BLaER1 treated with 17β-estradiol and CSF1 and Interleukin-3, amounts not matched to agents 10 nM and 100 nM (cell line): ENCODE results near the gene TMF1.

ENCODE experiments used
- H3K27ac ChIP-seq, 11 experiments: shearing (Covaris generic); formaldehyde crosslinking; 2 replicates each; pipeline ENCODE4 v1.8.1; 2022
- H3K27me3 ChIP-seq, 11 experiments: shearing (Covaris generic); formaldehyde crosslinking; 2 replicates each; pipeline ENCODE4 v1.8.1; 2022
- H3K36me3 ChIP-seq, 11 experiments: shearing (Covaris generic); formaldehyde crosslinking; 2 replicates each; pipeline ENCODE4 v1.8.1; 2022
- H3K4me1 ChIP-seq, 10 experiments: shearing (Covaris generic); formaldehyde crosslinking; 2 replicates each; pipeline ENCODE4 v1.8.1; 2022
- H3K4me2 ChIP-seq, 11 experiments: shearing (Covaris generic); formaldehyde crosslinking; 2 replicates each; pipeline ENCODE4 v1.8.1; 2022
- H3K4me3 ChIP-seq, 10 experiments: shearing (Covaris generic); formaldehyde crosslinking; 2 replicates each; pipeline ENCODE4 v1.8.1; 2022
- H3K9ac ChIP-seq, 11 experiments: shearing (Covaris generic); formaldehyde crosslinking; 2 replicates each; pipeline ENCODE4 v1.8.1; 2022
- H3K9me3 ChIP-seq, 11 experiments: shearing (Covaris generic); formaldehyde crosslinking; replicated peaks in 1 of 11; 2 replicates each; pipeline ENCODE4 v1.8.1; 2022
- H4K20me1 ChIP-seq, 11 experiments: shearing (Covaris generic); formaldehyde crosslinking; 2 replicates each; pipeline ENCODE4 v1.8.1; 2022
- Cebpa-rat ChIP-seq, 11 experiments: shearing (Covaris generic); IDR thresholded peaks; 2 replicates each; pipeline ENCODE4 v1.8.1; 2022

The TMF1 gene

GRCh38 chr3:69013253-69014021, 38.7 kb downstream of the TMF1 start, which contains the start of gene EOGT:
TSS of gene EOGT (minus strand) at chr3:69013684. CDS start at chr3:69009846, 3,838 bp downstream.
- TF ChIP-seq Cebpa-rat (IDR thresholded peaks at IDR 0.05) = no peak
- Histone ChIP-seq H3K4me1 (peaks cover 21 to 27% (median 24%) of the 10 kb centered on the region in 10 experiments), H3K4me3 (peak within 1 kb of the TSS; percentile 73 to 94 (median 84)), H3K9me3 (no peaks in the 10 kb centered on the region), H3K4me2 (peak within 1 kb of the TSS; percentile 68 to 93 (median 85)), H3K9ac (peak within 1 kb of the TSS; percentile 86 to 95 (median 93)), H3K27ac (peak within 1 kb of the TSS; percentile 84 to 95 (median 90)), H3K27me3 (no peaks in the 10 kb centered on the region), H4K20me1 (no peaks in the 10 kb centered on the region), H3K36me3 (peaks cover 14 to 55% (median 36%) of the 10 kb centered on the region in 11 experiments; a peak in 21 of 22 replicates)

GRCh38 chr3:69012800-69013252, 39.3 kb downstream of the TMF1 start:
- Histone ChIP-seq H3K9ac (peak overlapping the region; percentile 86 to 95 (median 93)), H3K9me3 (no peaks in the 10 kb centered on the region), H3K36me3 (peaks cover 16 to 55% (median 39%) of the 10 kb centered on the region in 11 experiments), H3K27me3 (no peaks in the 10 kb centered on the region), H3K4me2 (peak overlapping the region; percentile 68 to 93 (median 85)), H4K20me1 (no peaks in the 10 kb centered on the region), H3K4me3 (peak overlapping the region; percentile 73 to 94 (median 84)), H3K27ac (peak overlapping the region; percentile 84 to 95 (median 90)), H3K4me1 (peaks cover 21 to 27% (median 24%) of the 10 kb centered on the region in 10 experiments)
- no peak for TF ChIP-seq Cebpa-rat (IDR thresholded peaks at IDR 0.05)

DNA sequence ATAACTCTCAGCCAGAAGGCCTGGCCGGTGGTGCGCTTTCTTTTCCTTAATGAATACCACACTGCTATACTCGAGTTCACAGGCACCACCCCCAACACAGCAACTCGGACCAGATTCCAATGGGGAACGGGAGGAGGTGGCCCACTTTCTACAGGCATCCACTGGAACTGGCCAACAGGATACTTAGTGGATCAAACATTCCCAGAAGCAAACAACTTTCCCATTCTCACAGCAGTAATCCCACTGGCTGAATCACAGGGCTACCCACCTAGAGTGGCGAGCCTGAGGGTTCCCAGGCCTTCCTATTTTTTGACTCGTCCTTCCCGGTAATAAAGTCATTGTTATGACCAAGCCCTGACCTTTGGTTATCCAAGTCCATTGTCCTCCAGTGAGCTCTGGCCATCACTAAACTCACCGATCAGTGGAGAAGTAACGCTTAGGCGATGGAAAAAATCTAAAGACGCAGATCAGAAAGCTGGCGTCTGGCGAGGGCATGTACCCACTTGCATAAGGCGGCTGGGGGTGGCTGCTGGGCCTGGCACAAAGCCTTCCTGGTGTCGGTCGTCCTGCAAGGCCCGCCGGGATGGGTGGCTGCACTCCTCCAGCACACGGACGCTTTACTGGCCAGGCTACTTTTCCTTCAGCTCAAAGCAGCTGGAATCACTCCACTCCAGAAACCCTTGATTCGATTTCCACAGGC, 39.9 kb downstream of the TMF1 start:
- Histone ChIP-seq H3K9ac (peak overlapping the region in 10 of 11 experiments; percentile 89 to 95 (median 93); a peak in 18 of 22 replicates), H3K27me3 (no peaks in the 10 kb centered on the region), H3K4me2 (peak overlapping the region; percentile 68 to 93 (median 85)), H3K9me3 (no peaks in the 10 kb centered on the region), H3K4me1 (peaks cover 21 to 27% (median 24%) of the 10 kb centered on the region in 10 experiments), H3K27ac (peak overlapping the region in 5 of 11 experiments; percentile 85 to 95 (median 93); a peak in 10 of 22 replicates), H3K36me3 (peaks cover 19 to 55% (median 39%) of the 10 kb centered on the region in 11 experiments), H4K20me1 (no peaks in the 10 kb centered on the region), H3K4me3 (peak overlapping the region; percentile 73 to 94 (median 84); a peak in 19 of 20 replicates)
- no peak for TF ChIP-seq Cebpa-rat (IDR thresholded peaks at IDR 0.05)

GRCh38 chr3:69011096-69011730, 40.9 kb downstream of the TMF1 start:
- peaks cover 29 to 55% (median 39%) of the 10 kb centered on the region in 11 experiments for H3K36me3 ChIP-seq

DNA sequence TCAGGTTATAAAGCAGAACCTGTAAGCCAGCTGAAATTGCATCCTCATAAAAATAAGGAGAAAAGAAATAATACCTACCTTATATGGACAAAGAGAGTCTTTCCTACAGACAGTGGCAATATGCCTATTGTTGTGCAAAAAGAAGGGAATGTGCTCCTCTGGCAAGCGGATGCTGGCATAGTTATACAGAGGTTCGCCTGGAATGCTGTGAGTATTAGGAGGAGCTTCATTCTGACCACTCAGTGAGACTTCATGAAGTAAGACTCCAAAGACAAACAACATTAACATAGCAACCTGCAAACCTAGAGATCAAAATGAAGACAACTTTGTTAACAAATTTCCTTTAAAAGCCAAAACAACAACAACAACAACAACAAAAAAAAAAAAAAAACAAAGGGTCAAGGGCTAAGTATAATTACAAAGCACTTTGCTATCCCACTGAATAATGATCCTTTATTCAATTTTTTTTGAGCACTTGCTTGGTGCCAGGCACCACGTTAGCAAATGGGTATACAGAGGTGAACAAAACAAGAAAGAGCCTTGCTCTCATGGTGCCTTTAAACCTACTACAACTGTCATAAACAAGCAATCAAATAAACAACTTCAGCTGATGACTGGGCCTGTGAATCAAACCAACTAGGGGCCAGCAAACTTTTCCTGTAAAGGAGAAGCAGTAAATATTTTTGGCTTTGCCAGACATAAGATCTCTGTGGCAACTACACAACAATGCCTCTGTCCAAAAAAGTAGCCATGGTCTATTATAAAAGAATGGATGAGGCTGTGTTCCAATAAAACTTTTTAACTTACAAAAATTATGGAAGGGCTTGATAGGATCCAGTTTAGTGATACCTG, 42.3 kb downstream of the TMF1 start:
- no peaks in the 10 kb centered on the region for H3K27me3 ChIP-seq
- H3K9me3 ChIP-seq = no peaks in the 10 kb centered on the region
- TF ChIP-seq Cebpa-rat (IDR thresholded peaks at IDR 0.05) = no peak
- peaks cover 16 to 22% (median 18%) of the 10 kb centered on the region in 10 experiments for H3K4me1 ChIP-seq
- H3K4me3 ChIP-seq = no peak overlapping the region
- no peak overlapping the region for H3K27ac ChIP-seq
- peaks cover 42 to 68% (median 53%) of the 10 kb centered on the region in 11 experiments for H3K36me3 ChIP-seq
- H3K9ac ChIP-seq = no peak overlapping the region
- no peaks in the 10 kb centered on the region for H4K20me1 ChIP-seq
- no peak overlapping the region for H3K4me2 ChIP-seq

More at GRCh38 chr3:69011096-69011730, 40.9 kb downstream of the TMF1 start:
- no peaks in the 10 kb centered on the region for H3K9me3 ChIP-seq
- no peak for TF ChIP-seq Cebpa-rat (IDR thresholded peaks at IDR 0.05)
- no peak overlapping the region for H3K27ac ChIP-seq
- H3K4me1 ChIP-seq = peaks cover 21 to 27% (median 24%) of the 10 kb centered on the region in 10 experiments
- H3K27me3 ChIP-seq = no peaks in the 10 kb centered on the region
- H3K9ac ChIP-seq = no peak overlapping the region
- H3K4me3 ChIP-seq = no peak overlapping the region
- H4K20me1 ChIP-seq = no peaks in the 10 kb centered on the region
- peak overlapping the region in 1 of 11 experiments; percentile 4; a peak in 1 of 22 replicates for H3K4me2 ChIP-seq

DNA sequence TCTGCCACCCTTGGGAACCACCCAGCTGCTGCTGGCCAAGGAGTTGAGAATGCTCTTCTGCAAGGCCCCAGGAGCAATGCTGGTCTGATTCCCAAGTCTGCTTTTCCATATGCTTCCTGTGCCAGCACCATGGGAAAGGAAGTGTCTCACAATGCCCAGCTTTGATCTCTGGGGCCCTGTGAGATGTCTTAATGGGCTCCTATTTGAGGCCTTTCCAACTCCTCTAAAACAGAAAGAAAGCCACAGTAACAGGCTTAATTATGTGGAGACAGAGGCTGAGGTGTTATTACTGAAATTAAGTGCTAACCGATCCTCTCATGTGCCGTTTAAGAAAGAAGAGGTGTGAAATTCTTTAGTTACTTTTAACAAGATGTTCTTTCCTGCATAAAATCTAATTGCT, 43.2 kb downstream of the TMF1 start:
- no peaks in the 10 kb centered on the region for H3K27me3 ChIP-seq
- H3K9me3 ChIP-seq = no peaks in the 10 kb centered on the region
- no peaks in the 10 kb centered on the region for H4K20me1 ChIP-seq
- no peak overlapping the region for H3K27ac ChIP-seq
- no peak overlapping the region for H3K4me2 ChIP-seq
- peaks cover 8 to 14% (median 10%) of the 10 kb centered on the region in 10 experiments for H3K4me1 ChIP-seq
- TF ChIP-seq Cebpa-rat (IDR thresholded peaks at IDR 0.05) = no peak
- no peak overlapping the region for H3K4me3 ChIP-seq
- no peak overlapping the region for H3K9ac ChIP-seq
- peaks cover 50 to 76% (median 61%) of the 10 kb centered on the region in 11 experiments for H3K36me3 ChIP-seq

DNA sequence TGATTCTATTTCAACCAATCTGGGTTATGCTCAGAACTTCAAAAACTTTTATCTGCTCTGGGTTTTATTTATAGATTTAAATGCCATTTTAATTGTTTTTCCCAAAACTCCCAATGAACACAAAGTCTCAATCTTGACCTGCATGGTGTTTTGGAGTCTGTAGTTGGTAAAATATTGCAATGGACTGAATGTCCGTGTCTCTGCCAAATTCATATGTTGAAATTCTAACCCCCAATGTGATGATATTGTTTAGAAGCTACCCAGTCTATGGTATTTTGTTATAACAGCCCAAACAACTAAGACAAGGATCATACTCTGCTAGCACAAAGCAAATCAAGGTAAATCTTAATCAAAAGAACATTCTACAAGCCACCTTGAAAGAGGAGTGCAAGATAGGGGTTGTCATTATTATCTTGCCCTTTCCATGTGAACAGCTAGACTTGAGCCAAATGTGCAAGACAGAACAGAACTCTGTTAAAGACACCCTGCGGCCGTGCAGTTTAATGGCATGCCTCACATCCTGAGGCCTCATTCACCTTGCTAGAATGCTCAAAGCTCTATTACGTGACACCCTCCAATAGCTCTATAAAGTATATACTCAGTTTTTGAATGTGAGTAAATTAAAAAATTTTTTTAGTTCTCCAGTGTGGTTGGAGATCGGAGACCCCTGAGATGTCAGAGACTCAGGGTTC, 46.2 kb downstream of the TMF1 start:
- no peaks in the 10 kb centered on the region for H3K4me1 ChIP-seq
- H3K27ac ChIP-seq = no peak overlapping the region
- no peak for TF ChIP-seq Cebpa-rat (IDR thresholded peaks at IDR 0.05)
- no peak overlapping the region for H3K4me3 ChIP-seq
- peaks cover 78 to 100% (median 88%) of the 10 kb centered on the region in 11 experiments for H3K36me3 ChIP-seq
- no peak overlapping the region for H3K9ac ChIP-seq
- no peak overlapping the region for H3K4me2 ChIP-seq
- no peaks in the 10 kb centered on the region for H4K20me1 ChIP-seq
- no peaks in the 10 kb centered on the region for H3K9me3 ChIP-seq
- H3K27me3 ChIP-seq = no peaks in the 10 kb centered on the region
